ENCODE measurements around the gene KCNT2.

GRCh38 chr1:196516373-196516772 lies 91.9 kb downstream of the KCNT2 start:
- TF ChIP-seq, protein P1, sequence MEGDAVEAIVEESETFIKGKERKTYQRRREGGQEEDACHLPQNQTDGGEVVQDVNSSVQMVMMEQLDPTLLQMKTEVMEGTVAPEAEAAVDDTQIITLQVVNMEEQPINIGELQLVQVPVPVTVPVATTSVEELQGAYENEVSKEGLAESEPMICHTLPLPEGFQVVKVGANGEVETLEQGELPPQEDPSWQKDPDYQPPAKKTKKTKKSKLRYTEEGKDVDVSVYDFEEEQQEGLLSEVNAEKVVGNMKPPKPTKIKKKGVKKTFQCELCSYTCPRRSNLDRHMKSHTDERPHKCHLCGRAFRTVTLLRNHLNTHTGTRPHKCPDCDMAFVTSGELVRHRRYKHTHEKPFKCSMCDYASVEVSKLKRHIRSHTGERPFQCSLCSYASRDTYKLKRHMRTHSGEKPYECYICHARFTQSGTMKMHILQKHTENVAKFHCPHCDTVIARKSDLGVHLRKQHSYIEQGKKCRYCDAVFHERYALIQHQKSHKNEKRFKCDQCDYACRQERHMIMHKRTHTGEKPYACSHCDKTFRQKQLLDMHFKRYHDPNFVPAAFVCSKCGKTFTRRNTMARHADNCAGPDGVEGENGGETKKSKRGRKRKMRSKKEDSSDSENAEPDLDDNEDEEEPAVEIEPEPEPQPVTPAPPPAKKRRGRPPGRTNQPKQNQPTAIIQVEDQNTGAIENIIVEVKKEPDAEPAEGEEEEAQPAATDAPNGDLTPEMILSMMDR (IDR thresholded peaks at IDR 0.05; ENCODE audit: low read depth, low read length), result no peak
- TF ChIP-seq EZH2phosphoT487 (IDR thresholded peaks at IDR 0.05; ENCODE audit: low read depth), result no peak

All from OCI-LY3 (cell line).